ENCODE results near the gene ST8SIA2.

Gene ST8SIA2, protein sequence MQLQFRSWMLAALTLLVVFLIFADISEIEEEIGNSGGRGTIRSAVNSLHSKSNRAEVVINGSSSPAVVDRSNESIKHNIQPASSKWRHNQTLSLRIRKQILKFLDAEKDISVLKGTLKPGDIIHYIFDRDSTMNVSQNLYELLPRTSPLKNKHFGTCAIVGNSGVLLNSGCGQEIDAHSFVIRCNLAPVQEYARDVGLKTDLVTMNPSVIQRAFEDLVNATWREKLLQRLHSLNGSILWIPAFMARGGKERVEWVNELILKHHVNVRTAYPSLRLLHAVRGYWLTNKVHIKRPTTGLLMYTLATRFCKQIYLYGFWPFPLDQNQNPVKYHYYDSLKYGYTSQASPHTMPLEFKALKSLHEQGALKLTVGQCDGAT

DNA sequence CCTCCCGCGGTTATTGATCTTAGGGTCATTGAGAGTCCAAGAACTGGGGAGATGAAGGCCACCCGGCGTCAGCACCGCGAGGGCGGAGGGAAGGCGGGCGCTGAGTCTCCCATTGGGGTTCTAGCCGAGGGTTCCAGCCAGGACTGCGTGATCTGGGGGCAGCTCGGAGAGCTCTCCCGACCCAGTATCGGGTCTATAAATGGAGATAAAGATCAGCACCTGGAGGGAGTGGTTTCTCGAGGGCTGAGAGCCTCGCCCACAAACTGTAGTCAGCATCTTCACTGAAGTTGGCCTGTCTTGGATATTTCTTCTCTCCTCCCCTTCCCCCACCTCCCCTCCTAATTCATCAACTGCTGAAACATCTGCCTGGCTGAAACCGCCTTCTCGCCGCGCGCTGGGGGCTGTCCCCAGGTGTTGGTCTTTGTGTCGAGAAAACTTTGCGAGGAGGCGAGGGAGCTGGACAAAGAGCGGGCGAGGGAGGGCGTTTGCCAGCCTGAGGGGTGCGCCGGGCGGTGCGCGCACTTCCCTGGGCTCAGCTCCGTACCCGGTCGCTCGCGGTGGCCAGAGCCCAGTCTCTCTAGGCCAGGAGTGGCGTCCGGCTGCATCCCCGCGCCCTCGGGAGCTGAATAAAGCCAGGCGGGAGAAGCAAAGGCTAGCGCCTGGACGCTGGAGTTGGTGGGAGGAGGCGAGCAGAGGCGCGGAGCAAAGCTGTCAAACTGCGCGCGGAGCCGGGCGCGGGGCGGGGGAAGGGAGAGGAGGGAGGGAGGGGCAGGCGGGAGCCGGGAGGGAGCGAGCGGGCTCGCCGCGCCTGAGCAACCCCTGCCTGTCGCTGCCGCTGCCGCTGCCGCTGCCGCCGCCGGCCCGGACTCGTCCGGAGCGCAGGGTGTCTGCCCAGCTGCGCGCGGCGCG lies at the start of gene ST8SIA2:
TSS of gene ST8SIA2 (plus strand) at position 811 of the 909 bp plus-strand sequence. CDS start 184 bp downstream, outside the sequence.
- H3K27ac ChIP-seq: no peak within 1 kb of the TSS
- TF ChIP-seq CTCF (conservative IDR thresholded peaks at IDR 0.05) (no peak), ZFX (IDR thresholded peaks at IDR 0.05) (no peak)

DNA sequence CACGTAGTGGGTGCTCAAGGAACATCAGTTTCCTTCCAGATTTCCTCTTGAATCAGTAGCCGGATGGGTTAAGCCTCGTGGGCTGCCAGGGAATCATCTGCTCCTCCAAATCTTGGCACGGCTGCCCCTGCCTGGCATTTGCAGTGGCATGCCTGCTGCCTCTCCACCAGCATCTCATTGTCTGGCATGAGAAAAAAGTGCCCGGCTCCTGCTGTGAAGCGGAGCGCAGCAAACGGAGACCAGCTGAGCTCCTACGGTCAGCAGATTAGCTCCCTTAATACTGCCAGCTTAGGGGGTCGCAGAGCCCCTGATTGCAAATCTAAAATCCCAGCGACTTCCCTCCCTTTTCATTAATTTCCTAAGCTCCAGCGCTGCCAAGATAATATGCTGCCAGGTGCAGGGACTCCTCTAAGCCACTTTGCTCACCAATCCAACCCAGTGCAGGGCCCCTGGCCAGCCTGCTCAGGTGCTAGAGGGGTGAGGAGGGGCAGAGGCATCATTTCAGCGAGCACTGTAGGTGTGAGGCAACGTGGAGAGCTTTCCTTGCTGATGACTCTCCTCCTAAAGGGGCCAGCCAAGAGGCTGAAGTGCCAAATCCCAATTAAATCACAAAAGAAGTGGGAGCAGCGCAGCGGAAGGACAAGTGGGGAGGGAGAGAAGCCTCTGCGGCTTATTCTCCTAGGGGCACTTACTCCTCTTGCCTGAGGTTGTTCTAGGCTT lies 49.6 kb upstream of the ST8SIA2 start:
- no peak for TF ChIP-seq CTCF (conservative IDR thresholded peaks at IDR 0.05)

DNA sequence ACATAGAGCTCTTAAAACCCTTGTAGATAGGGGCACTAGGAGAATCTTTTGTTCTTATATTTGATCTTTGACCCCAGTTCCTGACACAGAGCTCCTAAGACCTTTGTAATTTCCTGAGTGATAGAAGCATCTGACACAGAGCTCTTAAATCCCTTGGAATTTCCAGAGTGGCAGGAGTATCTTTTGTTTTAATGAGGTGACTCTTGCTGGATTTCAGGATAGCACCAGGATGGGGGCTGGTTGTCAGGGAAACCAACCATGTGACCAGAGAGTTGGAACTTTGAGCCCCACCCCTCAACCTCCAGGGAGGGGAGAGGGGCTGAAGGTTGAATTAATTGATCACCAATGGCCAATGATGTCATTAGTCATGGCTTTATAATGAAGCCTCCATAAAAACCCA lies 47.6 kb upstream of the ST8SIA2 start:
- TF ChIP-seq CTCF (conservative IDR thresholded peaks at IDR 0.05) (no peak), ZFX (IDR thresholded peaks at IDR 0.05) (no peak)
- H3K27ac ChIP-seq: no peak overlapping the region

More for the DNA sequence above, 49.6 kb upstream of the ST8SIA2 start:
- H3K27ac ChIP-seq: no peak overlapping the region

- TF ChIP-seq ZFX (IDR thresholded peaks at IDR 0.05) (no peak), CTCF (conservative IDR thresholded peaks at IDR 0.05) (no peak)
- no peak overlapping the region for H3K27ac ChIP-seq
Measured at GRCh38 chr15:92355307-92355706, 38.4 kb upstream of the ST8SIA2 start.

GRCh38 chr15:92361321-92362000 lies 32.2 kb upstream of the ST8SIA2 start:
- TF ChIP-seq CTCF (conservative IDR thresholded peaks at IDR 0.05) (no peak), ZFX (IDR thresholded peaks at IDR 0.05) (no peak)

DNA sequence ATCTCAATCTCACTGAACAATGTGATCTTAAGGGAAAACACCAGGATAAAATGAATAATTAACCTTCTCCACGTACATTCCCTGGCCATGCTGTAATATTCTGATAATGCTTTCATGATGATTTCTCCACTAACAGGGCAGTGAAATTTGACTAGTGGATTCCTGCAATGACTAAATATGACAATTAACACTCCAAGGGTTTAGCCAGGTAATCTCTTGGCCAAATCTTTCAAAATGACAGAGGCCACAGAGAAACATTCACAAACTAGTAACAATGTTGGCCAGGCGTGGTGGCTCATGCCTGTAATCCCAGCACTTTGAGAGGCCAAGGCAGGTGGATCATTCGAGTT lies 31.7 kb upstream of the ST8SIA2 start:
- H3K27ac ChIP-seq: no peak overlapping the region
- TF ChIP-seq ZFX (IDR thresholded peaks at IDR 0.05) (no peak), CTCF (conservative IDR thresholded peaks at IDR 0.05) (no peak)

More at GRCh38 chr15:92361321-92362000, 32.2 kb upstream of the ST8SIA2 start:
- no peak overlapping the region for H3K27ac ChIP-seq

Data from C4-2B (cell line).